MM.1S (cell line): ENCODE measurements around the gene DNAJB8.

Source experiments
- CTCF ChIP-seq: fragments of 300-600 bp; sonication (generic); IDR thresholded peaks from 2 replicates; pipeline ENCODE4 v1.5.1; 2016; ENCODE audit warnings: antibody characterized with exemption, low read length, mixed read lengths
- EZH2 ChIP-seq: fragments of 300-600 bp; sonication (generic); optimal IDR thresholded peaks from 2 replicates; pipeline ENCODE3; 2017; ENCODE audit warnings: low read depth, mild to moderate bottlenecking, antibody characterized with exemption, low read length, mixed read lengths
- EZH2phosphoT487 ChIP-seq: fragments of 300-600 bp; sonication (generic); IDR thresholded peaks from 2 replicates; pipeline ENCODE4 v1.6.1; 2018; ENCODE audit warnings: antibody characterized with exemption, low read length

GRCh38 chr3:128422762-128423524 is 43.7 kb downstream of the DNAJB8 start:
- TF ChIP-seq CTCF (no peak), EZH2 (no peak), EZH2phosphoT487 (no peak)
